ENCODE data around the gene MCTP1. TPM values are rescaled to one million over a fixed set of nuclear protein-coding genes. Genes with fewer than 3 reads are reported as not detected.

The MCTP1 gene
- polyA plus RNA-seq, 1 donor from 2014 or later: 1.9 TPM

GRCh38 chr5:95078868-95079267 lies 206.0 kb downstream of the MCTP1 start:
- H3K9ac ChIP-seq (ENCODE audit: low read length): no peak overlapping the region
- H3K9me2 ChIP-seq (ENCODE audit: insufficient read depth, low read length): no peaks in the 10 kb centered on the region
- H3K27ac ChIP-seq (ENCODE audit: low read length): no peak overlapping the region
- no peaks in the 10 kb centered on the region for H3K36me3 ChIP-seq (ENCODE audit: insufficient read depth, low read length)
- no peak overlapping the region for H2AFZ ChIP-seq (ENCODE audit: low read depth, low read length)
- H3F3A ChIP-seq (ENCODE audit: insufficient read depth, low read length, poor library complexity, severe bottlenecking): no peaks in the 10 kb centered on the region
- H3K79me2 ChIP-seq (replicated peaks; ENCODE audit: insufficient read depth, low read length): no peaks in the 10 kb centered on the region
- no peaks in the 10 kb centered on the region for H3K9me3 ChIP-seq (ENCODE audit: low read length)
- H4K20me1 ChIP-seq (ENCODE audit: insufficient read depth): no peaks in the 10 kb centered on the region
- H3K27me3 ChIP-seq (ENCODE audit: insufficient read depth, low read depth, low read length): no peaks in the 10 kb centered on the region
- TF ChIP-seq SMC3 (conservative IDR thresholded peaks at IDR 0.05; ENCODE audit: poor library complexity): no peak
- no peak for TF ChIP-seq EZH2 (IDR thresholded peaks at IDR 0.05; ENCODE audit: borderline replicate concordance, insufficient read depth, low read length, poor library complexity, severe bottlenecking)
- no peak for TF ChIP-seq TAF1 (IDR thresholded peaks at IDR 0.05; ENCODE audit: low read depth)
- TF ChIP-seq CTCF (IDR thresholded peaks at IDR 0.05; ENCODE audit: poor library complexity, severe bottlenecking): no peak
- TF ChIP-seq EP300 (conservative IDR thresholded peaks at IDR 0.05; ENCODE audit: poor library complexity, severe bottlenecking): no peak
- no peak for TF ChIP-seq MXI1 (conservative IDR thresholded peaks at IDR 0.05; ENCODE audit: poor library complexity, severe bottlenecking)
- no peak for TF ChIP-seq POLR2AphosphoS5 (IDR thresholded peaks at IDR 0.05)
- no peak for TF ChIP-seq REST (IDR thresholded peaks at IDR 0.05; ENCODE audit: borderline replicate concordance)
- no peak for TF ChIP-seq RAD21 (conservative IDR thresholded peaks at IDR 0.05)
- no peak overlapping the region for H3K4me3 ChIP-seq (ENCODE audit: low read length)
- no peak overlapping the region for H3K4me2 ChIP-seq (ENCODE audit: low read length)

- Histone ChIP-seq H3K4me2 (ENCODE audit: low read length) (no peak overlapping the region), H2AFZ (ENCODE audit: low read depth, low read length) (no peak overlapping the region), H3K9ac (ENCODE audit: low read length) (no peak overlapping the region), H4K20me1 (ENCODE audit: insufficient read depth) (no peaks in the 10 kb centered on the region), H3K9me2 (ENCODE audit: insufficient read depth, low read length) (no peaks in the 10 kb centered on the region), H3K9me3 (ENCODE audit: low read length) (no peaks in the 10 kb centered on the region), H3K36me3 (ENCODE audit: insufficient read depth, low read length) (no peaks in the 10 kb centered on the region), H3K27ac (ENCODE audit: low read length) (no peak overlapping the region), H3K4me3 (ENCODE audit: low read length) (no peak overlapping the region), H3K27me3 (ENCODE audit: insufficient read depth, low read depth, low read length) (no peaks in the 10 kb centered on the region), H3K79me2 (replicated peaks; ENCODE audit: insufficient read depth, low read length) (no peaks in the 10 kb centered on the region), H3F3A (ENCODE audit: insufficient read depth, low read length, poor library complexity, severe bottlenecking) (no peaks in the 10 kb centered on the region)
- TF ChIP-seq RAD21 (conservative IDR thresholded peaks at IDR 0.05) (no peak), CTCF (IDR thresholded peaks at IDR 0.05; ENCODE audit: poor library complexity, severe bottlenecking) (no peak), EP300 (conservative IDR thresholded peaks at IDR 0.05; ENCODE audit: poor library complexity, severe bottlenecking) (no peak), TAF1 (IDR thresholded peaks at IDR 0.05; ENCODE audit: low read depth) (no peak), POLR2AphosphoS5 (IDR thresholded peaks at IDR 0.05) (no peak), EZH2 (IDR thresholded peaks at IDR 0.05; ENCODE audit: borderline replicate concordance, insufficient read depth, low read length, poor library complexity, severe bottlenecking) (no peak), MXI1 (conservative IDR thresholded peaks at IDR 0.05; ENCODE audit: poor library complexity, severe bottlenecking) (no peak), REST (IDR thresholded peaks at IDR 0.05; ENCODE audit: borderline replicate concordance) (no peak), SMC3 (conservative IDR thresholded peaks at IDR 0.05; ENCODE audit: poor library complexity) (no peak)
Observed at GRCh38 chr5:95076395-95077185, 208.3 kb downstream of the MCTP1 start.

All from neural cell (in vitro differentiated cells).